Endothelial cell of hepatic sinusoid (primary cell): ENCODE results near the gene PRCC.

ENCODE experiments used
- in situ Hi-C: cut with HindIII; loops from 2 replicates; pipeline ENCODE4 v1.10.0; 2017; ENCODE audit warnings: low sequenced_read_pairs

Gene PRCC

DNA sequence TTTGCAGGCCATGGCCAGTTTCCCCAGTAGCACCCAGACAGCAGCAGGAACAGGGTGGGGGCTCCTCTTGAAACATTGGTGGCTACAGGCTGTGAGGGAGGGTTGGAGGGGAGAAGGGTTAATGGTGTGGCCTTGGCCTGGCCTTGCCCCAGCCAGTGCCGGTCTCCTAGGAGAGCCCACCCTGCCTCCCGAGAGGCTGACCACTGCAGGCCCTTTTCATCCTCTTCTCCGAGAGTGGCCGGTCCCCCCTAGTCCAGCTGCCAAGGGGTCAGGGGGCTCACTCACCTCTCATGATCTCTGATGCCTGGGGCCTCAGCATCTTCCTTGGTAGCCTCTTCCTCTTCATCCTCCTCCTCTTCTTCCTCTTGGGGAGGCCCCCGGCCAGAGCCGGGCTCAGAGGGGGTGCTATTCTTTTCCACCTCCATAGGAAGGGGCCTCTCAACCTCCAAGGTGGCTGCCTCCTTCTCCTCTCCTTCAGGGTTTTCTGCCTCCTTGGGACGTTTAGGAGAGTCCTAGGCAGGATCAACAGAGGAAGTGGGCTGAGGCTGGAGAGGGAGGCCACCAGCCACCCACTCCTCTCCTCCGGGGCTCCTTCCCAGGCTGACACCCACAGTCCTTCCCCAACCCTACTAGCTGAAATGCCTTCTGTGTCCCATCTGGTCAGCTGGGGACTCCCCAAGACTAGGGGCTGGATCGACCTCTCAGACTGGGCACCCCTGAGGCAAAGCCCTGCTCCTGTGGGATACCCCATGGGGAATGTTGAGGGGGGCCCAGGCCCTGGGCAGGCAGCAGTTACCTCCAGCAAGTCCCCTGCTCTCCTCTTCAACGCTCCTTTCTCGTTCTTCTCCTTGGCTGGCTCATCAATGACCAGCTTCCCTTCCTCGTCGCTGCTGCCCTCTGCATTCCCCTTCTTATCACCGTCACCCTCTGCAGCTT, 23.7 kb upstream of the PRCC start:
- in situ Hi-C loops = no loop called here

DNA sequence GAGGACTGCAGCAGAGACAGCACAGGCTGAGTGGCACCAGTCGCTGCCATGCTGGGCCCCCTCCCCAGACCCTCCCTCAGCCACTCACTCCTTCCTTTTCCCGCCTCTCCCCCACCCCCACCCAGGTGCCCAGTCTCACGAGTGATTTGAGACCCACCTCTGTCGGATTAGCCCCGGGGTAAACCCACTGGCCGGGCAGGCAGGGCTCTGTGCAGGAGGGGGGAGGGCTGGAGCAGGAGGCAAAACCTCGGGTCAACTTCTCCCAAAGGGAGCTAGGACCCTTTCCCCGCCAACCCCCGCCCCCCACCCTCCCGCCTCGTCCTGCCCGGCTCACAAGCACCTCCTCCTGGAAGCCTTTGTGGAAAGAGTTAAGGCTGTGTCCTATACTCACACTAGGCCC, 23.0 kb upstream of the PRCC start:
- in situ Hi-C loops = no loop called here

DNA sequence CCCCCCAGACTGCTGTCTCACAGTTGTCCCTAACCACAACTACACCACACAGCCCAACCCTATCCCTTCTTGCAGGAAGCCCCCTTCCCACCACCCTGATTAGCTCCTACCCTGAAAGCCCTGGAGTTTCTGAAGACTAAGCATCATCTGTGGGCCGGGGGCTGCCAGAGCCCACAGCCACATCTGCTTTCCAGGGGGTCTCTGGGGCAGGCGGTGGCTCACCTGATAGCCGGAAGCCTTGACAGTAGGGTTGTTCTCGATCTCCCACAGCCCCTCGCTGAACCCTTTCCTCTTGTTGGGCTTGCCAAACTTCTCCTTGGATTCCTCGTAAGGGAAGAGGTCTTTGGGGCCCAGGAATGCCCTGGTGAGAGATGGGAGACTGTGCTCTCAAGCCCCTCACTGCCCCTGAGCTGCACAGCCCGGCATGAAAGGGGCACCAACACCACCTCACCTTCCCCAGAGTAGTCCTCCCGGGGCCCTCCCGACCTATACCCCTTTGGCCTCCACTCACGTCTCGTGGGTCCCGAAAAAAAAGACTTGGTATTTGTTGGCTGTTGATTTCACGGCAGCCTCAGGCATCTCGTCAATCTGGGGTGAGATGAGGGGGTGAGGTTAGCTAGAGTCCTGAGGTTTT, 22.4 kb upstream of the PRCC start:
- in situ Hi-C loops = no loop called here

DNA sequence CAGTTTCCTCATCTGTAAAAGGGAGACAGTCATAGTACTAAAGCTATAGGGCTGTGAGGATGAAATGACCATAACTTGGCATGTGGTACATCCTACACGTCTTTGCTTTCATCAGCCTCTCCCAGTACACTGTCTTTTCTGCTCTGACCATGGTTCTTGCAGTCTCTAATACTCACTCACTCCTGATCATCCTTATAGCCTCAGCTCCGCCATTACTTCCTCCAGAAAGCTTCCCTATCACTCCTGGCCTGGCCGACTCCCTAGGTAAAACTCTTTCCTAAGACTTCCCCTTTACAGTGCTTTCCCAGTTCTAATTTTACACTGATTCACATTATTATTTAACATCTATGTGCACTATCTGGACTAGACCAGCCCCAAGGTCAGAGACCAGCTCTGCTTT, 21.5 kb upstream of the PRCC start:
- in situ Hi-C loops = no loop called here

DNA sequence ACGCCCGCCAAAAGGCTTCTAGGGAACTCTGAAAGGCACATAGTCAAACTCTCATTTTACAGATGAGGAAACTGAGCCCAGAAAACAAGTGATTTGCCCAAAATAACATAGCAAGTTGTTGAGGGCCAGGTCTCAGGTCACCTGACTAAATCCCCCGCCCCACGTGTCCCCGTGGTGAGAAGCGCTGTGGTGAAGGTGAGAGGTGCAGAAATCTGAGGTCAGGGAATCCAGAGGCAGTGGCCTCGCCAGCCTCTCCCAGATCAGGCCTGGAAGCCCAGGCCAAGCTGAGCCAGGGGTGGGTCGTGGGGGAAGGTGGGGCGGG, 21.0 kb upstream of the PRCC start:
- in situ Hi-C loops = no loop called here

DNA sequence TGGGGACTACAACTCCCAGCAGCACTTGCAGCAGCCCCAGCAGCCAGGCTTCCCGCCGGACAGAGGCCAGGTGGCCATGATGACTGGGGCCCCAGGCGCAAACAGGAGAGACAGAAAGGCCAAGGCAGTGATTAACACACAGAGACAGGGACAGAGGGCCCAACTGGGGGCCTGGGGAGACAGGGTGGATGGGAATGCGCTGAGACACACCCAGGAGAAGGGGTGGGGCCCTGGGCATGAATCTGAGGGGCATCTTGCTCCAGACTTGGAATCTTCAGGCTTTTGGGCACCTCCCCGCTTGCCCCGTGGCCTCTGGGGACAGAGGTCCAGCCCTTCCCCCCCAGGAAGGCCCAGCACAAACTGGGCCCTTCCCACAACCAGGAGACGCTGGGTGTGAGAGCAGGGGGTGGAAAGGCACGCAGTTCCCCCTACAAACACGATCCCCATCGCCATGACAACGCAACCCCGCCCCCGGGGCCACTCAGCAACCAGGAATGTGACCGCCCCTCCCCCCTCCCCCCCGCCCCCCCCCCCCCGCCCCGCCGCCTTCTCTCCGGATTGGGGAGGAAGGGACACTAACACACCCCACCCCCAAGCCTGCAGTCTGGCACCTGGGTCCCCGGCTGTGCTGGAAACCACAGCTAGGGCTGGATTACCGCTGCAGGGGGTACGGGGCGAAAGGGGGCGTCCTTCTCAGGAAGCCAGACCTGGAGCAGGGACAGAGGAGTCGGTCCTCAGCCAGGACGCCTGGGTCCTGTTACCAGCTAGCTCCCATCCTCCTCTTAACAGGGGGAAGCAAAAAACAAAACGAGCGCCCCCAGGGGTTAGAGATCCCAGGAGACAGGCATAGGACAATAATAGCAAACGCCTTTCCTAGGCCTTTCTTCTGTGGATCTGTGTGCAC, 20.4 kb upstream of the PRCC start:
- in situ Hi-C loops = no loop called here

DNA sequence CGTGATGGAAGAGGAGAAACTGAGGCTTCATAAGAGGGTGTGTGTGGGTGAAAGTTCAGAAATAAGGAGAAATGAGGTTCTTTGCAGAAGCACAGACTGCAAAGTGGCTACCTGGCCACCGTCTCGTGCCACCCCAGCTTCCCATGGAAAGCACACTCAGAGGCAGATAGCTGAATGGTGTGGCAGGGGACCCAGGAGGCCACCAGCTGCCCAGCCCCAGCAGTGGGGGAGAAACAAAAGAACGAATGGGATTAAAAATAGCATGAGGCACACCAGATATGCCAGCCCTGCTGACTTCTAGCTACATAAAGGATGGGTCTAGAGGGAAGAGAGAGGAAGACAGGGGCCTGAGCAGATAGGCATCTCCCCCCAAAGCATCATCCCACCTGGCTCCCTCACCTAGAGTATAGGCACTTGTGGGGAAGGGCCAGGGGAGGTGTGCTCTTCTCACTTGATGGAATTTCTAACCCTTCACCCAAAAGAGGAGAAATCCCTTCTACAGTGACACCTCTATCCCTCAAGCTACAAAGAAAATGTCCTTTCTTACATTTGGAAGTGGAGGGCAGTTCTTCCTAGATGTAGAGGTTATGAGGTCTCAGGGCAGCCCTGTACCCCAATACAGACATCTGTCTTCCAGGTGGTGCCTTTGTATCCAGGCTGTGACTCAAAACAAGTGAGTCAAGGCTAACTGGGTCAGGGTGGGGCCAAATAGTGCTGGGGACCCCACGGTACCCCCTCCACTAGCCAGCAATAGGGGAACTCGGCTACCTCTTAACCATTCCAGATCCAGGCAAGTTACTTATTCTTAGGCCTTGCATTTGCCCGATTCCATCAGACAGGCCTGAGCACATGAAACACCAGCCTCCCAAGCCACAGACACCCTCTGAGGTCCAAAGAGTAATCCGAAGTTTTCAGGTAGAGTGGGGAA, 19.3 kb upstream of the PRCC start:
- in situ Hi-C loops = no loop called here

DNA sequence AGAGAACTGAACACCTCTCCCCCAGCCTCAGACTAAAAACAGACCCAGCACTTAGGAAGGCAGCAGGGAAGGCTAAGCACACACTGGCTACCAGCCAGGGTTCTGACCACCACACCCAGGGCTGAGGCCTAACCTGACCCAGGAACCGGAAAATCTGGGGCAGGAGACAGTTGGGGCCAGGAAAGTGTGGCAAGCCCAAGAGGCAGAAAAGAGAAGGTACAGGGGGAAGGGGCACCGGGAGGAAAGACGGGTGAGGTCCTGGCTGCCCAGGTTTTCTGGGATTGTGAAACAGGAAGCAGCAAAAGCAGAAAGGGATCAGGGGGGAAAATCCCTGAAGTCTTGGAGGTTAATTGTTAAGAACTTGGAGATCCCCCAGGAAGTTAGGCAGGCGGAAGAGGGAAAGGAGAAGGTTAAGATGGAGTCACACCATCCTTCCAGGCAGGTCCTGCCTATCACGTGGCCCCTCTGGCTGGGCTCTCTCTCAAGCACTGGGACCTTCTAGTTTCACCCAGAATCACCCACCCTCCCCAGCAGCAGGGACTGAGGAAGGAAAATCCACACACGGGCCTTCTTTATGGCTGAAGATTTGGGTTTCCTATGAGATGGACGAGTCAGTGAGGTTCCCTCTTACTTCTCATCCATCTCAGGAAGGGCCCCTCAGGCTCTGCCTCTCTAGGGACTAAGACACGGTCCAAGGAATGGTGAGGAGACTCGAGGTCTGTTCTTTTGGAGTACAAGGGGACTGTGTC, 18.5 kb upstream of the PRCC start:
- in situ Hi-C loops = no loop called here

DNA sequence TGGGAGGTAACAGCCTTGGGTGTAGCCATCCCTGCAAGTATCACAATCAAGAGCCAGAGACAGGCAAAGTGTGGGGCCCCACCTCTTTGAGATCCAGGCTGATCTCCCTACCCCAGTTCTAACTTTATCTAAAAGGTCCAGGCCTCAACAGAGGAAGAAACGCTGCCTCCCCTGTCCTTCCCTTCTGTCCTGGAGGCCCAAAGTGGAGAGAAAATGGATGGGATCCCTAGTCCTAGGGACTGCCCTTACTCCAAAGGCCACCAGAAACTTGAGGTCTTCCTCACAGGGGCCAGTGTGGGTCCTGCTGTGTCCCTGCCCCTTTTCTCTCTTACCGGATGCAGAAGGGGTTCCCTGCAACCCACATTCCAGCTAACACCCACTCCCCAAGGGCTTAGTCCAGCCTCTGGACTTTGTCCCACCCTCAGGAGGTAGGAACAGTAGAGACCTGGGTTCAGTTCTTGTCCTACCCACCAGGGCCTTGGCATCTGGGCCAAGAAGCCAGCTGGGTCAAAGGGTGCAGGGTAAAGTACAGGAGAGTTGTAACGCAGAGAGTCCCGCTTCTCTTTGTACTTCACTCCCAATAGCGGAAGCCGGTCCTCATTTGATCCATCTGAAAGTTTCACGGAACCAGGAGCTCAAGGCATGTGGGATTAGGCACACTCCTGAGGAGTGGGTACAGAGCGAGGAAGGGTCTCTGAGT, 17.8 kb upstream of the PRCC start:
- in situ Hi-C loops = no loop called here

DNA sequence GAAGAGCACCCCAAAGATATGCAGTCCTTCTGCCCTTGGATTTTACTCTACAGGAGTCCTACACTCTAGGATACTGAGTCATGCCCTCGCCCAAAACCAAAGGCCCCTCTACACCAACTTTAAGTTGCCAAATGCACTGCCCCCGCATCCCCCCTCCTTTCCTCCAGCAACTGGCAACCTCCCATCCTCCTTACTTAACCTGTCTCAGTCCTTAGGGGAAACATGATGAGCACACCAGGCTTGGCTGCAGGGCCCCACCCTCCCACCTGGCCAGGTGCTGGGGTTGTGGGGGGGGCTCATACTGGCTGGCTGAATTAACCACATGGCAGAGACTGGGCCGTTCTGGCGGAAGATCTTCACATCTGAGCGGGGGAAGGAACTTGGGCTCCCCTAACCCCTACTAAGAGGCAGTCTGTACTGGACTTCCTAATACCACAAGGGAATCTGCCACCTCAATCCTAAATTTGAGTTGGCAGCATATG, 17.1 kb upstream of the PRCC start:
- in situ Hi-C loops = no loop called here

DNA sequence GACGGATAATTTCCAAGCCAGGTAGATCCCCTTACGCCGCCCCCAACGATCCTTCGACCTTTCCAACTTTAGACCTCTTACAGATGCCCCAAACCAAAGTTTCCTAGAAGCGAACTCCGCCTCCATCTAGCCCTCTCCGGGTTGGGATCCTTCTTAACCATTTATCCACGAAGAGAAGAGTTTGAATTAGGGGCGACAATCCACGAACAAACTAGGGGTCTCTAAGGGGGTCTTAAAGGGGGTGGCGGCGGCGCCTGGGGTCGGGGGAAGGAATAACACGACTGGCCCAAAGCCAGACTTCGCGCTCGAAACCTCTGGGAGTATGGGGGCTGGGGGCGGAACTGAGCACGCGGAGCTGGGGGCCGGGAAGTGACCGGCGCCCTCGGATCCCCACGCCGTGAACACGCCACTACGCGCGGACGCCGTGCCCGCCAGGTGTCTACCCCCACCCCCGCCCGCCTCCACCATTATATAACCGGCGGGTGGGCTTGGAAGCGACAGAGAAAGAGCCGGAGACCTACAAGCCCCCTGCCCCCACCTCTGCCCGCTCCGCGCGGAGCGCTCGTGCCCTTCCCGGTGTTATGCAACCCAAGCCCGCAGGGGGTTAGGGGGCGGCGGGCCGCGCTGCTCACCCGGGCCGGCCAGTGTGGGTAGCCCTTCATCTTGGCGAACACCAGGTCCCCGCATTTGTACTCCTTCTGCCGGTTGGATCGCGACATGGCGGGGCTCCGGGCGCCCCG, 16.5 kb upstream of the PRCC start:
- in situ Hi-C loops = no loop called here

DNA sequence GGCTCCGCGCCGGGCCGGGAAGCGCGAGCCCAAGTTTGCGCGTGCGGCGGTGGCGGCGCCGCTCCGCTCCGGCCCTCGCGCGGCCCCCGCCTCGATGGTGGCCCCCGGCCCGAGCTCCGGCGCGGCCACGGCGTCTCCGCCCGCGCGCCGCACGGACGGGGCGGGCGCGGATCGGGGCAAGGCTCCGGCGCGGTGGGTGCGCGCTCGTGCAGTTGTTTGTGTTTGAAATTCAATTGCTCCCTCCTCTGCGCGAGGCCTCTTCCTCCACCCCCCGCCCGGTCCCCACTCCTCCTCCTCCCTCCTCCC, 15.9 kb upstream of the PRCC start, which contains the start of gene HDGF:
Gene HDGF (minus strand): TSS at position 225 of the 306 bp plus-strand sequence. CDS start 246 bp downstream, outside the sequence.
- in situ Hi-C loops = no loop called here

DNA sequence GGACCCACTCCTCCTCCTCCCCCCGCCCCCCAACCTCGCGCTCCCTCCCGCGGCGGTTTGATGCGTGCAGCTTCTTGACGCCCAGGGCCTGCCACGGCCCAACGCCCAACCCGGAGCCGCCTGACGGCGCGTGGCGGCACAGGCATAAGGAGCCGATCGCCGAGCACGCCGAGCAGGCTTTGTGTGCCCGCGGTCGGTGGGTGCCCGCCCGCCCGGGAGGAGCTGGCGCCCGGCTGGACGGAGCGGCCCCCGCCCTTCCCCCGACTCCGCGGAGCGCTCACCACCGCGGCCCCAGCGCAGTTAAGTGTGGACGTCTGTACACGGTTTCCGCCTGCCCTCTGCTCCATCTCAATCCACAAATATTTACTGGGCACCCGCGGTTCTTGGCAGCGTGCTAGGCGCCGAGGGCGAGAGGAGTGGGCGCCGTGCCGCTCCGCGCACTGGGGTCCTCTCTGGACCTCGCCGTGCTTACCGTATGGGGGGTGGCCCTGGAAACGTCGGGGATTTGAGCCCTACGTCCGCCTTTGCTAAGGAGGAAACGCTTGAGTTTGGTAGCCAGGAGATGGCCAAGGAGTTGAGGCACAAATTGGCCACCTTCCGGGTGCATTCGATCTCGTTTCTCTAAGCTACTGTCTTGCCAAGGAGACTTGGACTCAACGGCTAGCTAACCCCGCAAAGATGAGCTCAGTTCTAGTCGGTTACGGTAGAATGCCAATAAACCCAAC, 15.4 kb upstream of the PRCC start:
- in situ Hi-C loops = no loop called here

DNA sequence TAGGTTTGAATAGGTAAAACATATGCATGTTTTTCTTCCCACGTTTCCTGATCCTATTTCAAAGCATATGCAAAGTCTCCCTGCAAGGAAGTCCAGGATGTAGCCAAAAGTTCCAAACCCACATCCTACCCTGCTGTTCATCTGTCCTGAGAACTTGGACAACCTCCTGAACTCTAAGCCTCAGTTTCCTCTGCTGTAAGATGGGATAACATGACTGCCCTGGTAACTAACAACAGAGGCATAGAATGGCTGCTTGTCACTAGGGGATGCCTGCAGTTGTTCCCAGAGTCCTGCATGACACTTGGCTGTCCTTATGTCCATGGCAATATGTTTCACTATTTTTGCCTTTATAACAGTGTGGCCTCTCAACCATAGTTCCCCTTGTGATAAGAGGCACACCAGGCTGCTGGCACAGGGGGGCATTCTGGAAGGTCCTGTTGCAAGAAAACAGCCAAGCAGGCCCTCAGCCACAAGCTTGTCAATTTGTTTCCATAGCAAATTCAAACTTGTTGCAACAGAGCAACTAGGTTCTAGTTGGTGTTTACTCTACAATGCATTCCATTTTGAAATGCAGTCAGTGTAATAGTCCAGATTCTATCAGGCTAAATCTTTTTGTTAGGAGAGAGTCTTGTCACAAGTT, 14.4 kb upstream of the PRCC start:
- in situ Hi-C loops = no loop called here

DNA sequence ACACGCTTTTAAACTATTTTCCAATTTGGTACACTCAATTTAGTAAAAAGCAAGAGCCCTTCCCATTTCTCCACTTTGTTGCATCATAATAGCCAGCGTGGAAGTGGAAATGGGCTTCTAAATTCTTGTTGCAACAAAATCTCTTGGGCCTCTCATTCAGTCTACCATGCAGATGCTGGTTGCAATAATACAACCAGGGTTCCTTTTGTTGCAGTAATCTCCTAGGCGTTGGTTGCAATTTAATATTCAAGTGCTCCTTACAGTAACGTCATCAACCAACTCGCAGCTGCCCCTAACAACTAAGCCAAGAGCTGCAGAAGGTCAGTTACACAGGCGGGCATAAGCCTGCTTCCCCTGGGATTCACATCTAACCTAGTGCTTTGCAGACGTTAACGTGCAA, 13.1 kb upstream of the PRCC start:
- in situ Hi-C loops = no loop called here

DNA sequence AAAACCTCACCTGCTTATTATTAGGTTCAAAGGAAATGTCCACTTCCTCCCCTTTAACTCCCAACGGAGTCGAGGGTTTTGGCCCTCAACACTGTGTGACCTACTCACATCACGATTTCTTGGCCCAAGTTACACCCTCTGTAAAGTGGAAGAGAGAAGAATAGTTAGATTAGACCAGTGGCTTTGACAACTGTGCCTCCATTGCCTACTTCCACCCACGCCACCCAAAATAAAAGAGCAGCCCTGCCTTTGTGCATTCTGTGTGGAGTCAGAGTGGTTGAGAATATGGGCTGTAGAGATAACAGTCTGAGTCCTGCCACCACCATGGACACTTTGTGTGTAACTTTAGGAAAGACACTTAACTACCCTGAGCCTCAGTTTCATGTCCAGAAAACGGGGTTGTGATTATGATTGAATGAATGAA, 11.8 kb upstream of the PRCC start:
- in situ Hi-C loops = loop anchor here (5.0 kb wide), 1 partner anchor 87 kb away; no protein-coding TSS in a partner anchor

DNA sequence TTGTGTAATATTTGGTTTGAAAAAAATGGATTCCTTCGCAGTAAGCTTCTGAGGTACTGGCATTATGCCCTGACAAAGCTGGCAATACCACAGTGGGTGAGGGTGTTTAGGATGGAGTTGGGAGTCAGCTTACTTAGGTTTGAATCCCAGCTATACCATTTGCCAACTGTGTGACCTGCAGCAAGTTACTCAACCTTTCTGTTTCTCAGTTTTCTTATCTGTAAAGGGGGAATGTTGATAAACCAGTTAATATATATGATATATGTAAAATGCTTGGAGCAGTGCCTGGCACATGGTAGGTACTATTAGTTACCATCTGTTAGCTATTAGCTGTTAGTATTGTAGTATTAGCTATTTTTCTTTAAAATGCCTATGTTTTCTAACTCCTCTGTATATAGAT, 11.0 kb upstream of the PRCC start:
- in situ Hi-C loops = loop anchor here (5.0 kb wide), 1 partner anchor 86 kb away; no protein-coding TSS in a partner anchor
